LNCAP (cell line): ENCODE data around the gene PPM1J.

Source experiments
- CTCF ChIP-seq: fragments of 450-650 bp; IDR thresholded peaks from 2 replicates; pipeline ENCODE4 v1.5.1; 2017; ENCODE audit warnings: mild to moderate bottlenecking

PPM1J gene

GRCh38 chr1:112723511-112723839 is 8.3 kb upstream of the PPM1J start:
- TF ChIP-seq CTCF = no peak

- TF ChIP-seq CTCF = no peak
Measured at GRCh38 chr1:112722601-112723510, 7.7 kb upstream of the PPM1J start.

GRCh38 chr1:112721966-112722524 is 6.9 kb upstream of the PPM1J start:
- no peak for TF ChIP-seq CTCF

- TF ChIP-seq CTCF = no peak
Measured at GRCh38 chr1:112720800-112721199, 5.7 kb upstream of the PPM1J start.

- no peak for TF ChIP-seq CTCF
Measured at GRCh38 chr1:112719706-112720105, 4.6 kb upstream of the PPM1J start.

GRCh38 chr1:112718691-112719418 is 3.7 kb upstream of the PPM1J start:
- TF ChIP-seq CTCF = peak; percentile 91

- no peak for TF ChIP-seq CTCF
Measured at GRCh38 chr1:112717263-112717873, 2.2 kb upstream of the PPM1J start.
